ENCODE data around the gene DCAF10.
"Not testable (repeated sequence)": the region's sequence is repeated elsewhere in the genome, so short reads cannot be mapped to it uniquely, and the experiment has no call there.

Gene DCAF10, protein sequence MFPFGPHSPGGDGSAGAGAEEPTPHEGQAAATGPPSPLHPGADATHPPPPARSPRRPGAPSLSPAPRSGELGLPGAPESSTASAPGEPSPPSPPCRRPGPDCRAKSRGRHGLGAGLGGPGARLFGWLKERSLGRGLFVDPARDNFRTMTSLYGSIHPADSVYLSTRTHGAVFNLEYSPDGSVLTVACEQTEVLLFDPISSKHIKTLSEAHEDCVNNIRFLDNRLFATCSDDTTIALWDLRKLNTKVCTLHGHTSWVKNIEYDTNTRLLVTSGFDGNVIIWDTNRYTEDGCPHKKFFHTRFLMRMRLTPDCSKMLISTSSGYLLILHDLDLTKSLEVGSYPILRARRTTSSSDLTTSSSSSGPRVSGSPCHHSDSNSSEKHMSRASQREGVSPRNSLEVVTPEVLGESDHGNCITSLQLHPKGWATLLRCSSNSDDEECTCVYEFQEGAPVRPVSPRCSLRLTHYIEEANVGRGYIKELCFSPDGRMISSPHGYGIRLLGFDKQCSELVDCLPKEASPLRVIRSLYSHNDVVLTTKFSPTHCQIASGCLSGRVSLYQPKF

DNA sequence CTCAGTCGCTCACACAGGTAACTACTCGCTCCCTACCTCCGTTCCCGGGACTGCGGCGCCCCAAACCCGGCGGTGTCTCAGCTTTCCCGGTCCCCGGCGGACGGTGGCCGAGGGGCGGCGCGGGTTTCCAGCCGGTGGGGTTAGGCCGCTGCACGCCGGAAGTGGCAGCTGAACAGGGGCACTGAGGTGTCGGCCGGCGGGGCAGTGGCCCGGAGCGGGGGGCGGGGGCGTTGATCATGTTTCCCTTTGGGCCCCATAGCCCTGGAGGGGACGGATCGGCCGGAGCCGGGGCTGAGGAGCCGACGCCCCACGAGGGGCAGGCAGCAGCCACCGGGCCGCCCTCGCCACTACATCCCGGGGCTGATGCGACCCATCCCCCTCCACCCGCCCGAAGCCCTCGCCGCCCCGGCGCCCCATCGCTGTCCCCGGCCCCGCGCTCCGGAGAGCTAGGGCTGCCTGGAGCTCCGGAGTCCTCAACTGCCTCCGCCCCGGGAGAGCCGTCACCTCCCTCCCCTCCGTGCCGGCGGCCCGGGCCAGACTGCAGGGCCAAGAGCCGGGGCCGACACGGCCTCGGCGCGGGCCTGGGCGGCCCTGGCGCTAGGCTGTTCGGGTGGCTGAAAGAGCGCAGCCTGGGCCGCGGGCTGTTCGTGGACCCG is at the start of gene DCAF10:
TSS of gene DCAF10 (plus strand) at position 167 of the 656 bp plus-strand sequence. CDS start at position 237, 70 bp downstream.
- no peaks in the 10 kb centered on the region for H3K9me3 ChIP-seq (ENCODE audit: control insufficient read depth, insufficient read depth, low read length)
- H3K27ac ChIP-seq (ENCODE audit: low read depth, low read length), result peak within 1 kb of the TSS; percentile 79
- peaks cover 4% of the 10 kb centered on the region; the same call in 1 of the 2 replicates for H3K36me3 ChIP-seq (ENCODE audit: control insufficient read depth, insufficient read depth, low read length)
- peak within 1 kb of the TSS; percentile 99 for H3K4me3 ChIP-seq (ENCODE audit: low read depth, low read length)
- no peaks in the 10 kb centered on the region for H3K27me3 ChIP-seq (ENCODE audit: control insufficient read depth, insufficient read depth, low read length)
- peak within 1 kb of the TSS; percentile 86 for H3K9ac ChIP-seq (ENCODE audit: low read depth, low read length)
- H3K4me1 ChIP-seq (ENCODE audit: control insufficient read depth, insufficient read depth, low read length), result peaks cover 14% of the 10 kb centered on the region

DNA sequence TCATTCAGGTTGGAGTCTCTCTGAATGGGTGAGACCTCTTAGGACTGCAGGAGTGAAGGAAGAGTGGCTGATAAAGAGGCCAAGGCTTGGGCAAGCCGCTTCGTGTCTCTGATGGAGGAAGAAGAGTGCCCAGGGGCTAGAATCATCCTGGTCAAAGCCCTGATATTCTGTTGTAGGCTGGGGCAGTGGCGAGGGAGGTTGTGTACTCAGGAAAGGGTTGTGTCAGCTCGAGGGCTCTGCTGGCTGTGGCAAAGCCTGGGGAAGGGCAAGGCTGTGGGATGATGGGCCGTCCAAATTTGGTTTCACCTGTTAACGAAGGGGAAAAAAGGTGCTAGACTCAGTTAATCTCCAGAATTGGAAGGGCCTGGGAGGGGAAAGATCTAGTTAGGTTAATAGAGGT is 49.4 kb upstream of the DCAF10 start:
- no peak overlapping the region for H3K4me3 ChIP-seq (ENCODE audit: low read depth, low read length)
- no peak overlapping the region for H3K27ac ChIP-seq (ENCODE audit: low read depth, low read length)
- no peak overlapping the region for H3K9ac ChIP-seq (ENCODE audit: low read depth, low read length)
- H3K36me3 ChIP-seq (ENCODE audit: control insufficient read depth, insufficient read depth, low read length), result no peaks in the 10 kb centered on the region
- H3K27me3 ChIP-seq (ENCODE audit: control insufficient read depth, insufficient read depth, low read length), result no peaks in the 10 kb centered on the region
- no peaks in the 10 kb centered on the region for H3K4me1 ChIP-seq (ENCODE audit: control insufficient read depth, insufficient read depth, low read length)
- H3K9me3 ChIP-seq (ENCODE audit: control insufficient read depth, insufficient read depth, low read length), result no peaks in the 10 kb centered on the region

- not testable (repeated sequence) for H3K9me3 ChIP-seq (ENCODE audit: control insufficient read depth, insufficient read depth, low read length); H3K27me3 ChIP-seq (ENCODE audit: control insufficient read depth, insufficient read depth, low read length); H3K4me1 ChIP-seq (ENCODE audit: control insufficient read depth, insufficient read depth, low read length); H3K4me3 ChIP-seq (ENCODE audit: low read depth, low read length); H3K9ac ChIP-seq (ENCODE audit: low read depth, low read length); H3K36me3 ChIP-seq (ENCODE audit: control insufficient read depth, insufficient read depth, low read length); H3K27ac ChIP-seq (ENCODE audit: low read depth, low read length)
Observed at GRCh38 chr9:37751704-37752103, 48.9 kb upstream of the DCAF10 start.

DNA sequence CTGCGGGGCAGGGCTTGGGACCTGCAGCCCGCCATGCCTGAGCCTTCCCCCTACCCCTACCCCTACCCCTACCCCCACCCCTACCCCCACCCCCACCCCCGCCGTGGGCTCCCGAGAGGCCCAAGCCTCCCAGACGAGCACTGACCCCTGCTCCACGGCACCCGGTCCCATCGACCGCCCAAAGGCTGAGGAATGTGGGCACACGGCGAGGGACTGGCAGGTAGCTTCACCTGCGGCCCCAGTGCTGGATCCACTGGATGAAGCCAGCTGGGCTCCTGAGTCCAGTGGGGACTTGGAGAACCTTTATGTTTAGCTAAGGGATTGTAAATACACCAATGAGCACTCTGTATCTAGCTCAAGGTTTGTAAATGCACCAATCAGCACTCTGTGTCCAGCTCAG is 48.5 kb upstream of the DCAF10 start:
- H3K36me3 ChIP-seq (ENCODE audit: control insufficient read depth, insufficient read depth, low read length); H3K27ac ChIP-seq (ENCODE audit: low read depth, low read length); H3K4me1 ChIP-seq (ENCODE audit: control insufficient read depth, insufficient read depth, low read length); H3K9me3 ChIP-seq (ENCODE audit: control insufficient read depth, insufficient read depth, low read length); H3K4me3 ChIP-seq (ENCODE audit: low read depth, low read length); H3K9ac ChIP-seq (ENCODE audit: low read depth, low read length); H3K27me3 ChIP-seq (ENCODE audit: control insufficient read depth, insufficient read depth, low read length): not testable (repeated sequence)

GRCh38 chr9:37752642-37753488 is 47.7 kb upstream of the DCAF10 start:
- Histone ChIP-seq H3K27me3 (ENCODE audit: control insufficient read depth, insufficient read depth, low read length) (no peaks in the 10 kb centered on the region), H3K9ac (ENCODE audit: low read depth, low read length) (no peak overlapping the region), H3K4me1 (ENCODE audit: control insufficient read depth, insufficient read depth, low read length) (no peaks in the 10 kb centered on the region), H3K36me3 (ENCODE audit: control insufficient read depth, insufficient read depth, low read length) (no peaks in the 10 kb centered on the region), H3K4me3 (ENCODE audit: low read depth, low read length) (peak overlapping the region; percentile 89), H3K27ac (ENCODE audit: low read depth, low read length) (no peak overlapping the region), H3K9me3 (ENCODE audit: control insufficient read depth, insufficient read depth, low read length) (no peaks in the 10 kb centered on the region)

- no peaks in the 10 kb centered on the region for H3K27me3 ChIP-seq (ENCODE audit: control insufficient read depth, insufficient read depth, low read length)
- peak within 1 kb of the TSS; percentile 89 for H3K4me3 ChIP-seq (ENCODE audit: low read depth, low read length)
- H3K9me3 ChIP-seq (ENCODE audit: control insufficient read depth, insufficient read depth, low read length), result no peaks in the 10 kb centered on the region
- no peaks in the 10 kb centered on the region for H3K4me1 ChIP-seq (ENCODE audit: control insufficient read depth, insufficient read depth, low read length)
- H3K9ac ChIP-seq (ENCODE audit: low read depth, low read length), result peak within 1 kb of the TSS; percentile 57
- no peaks in the 10 kb centered on the region for H3K36me3 ChIP-seq (ENCODE audit: control insufficient read depth, insufficient read depth, low read length)
- H3K27ac ChIP-seq (ENCODE audit: low read depth, low read length), result no peak within 1 kb of the TSS
Observed at GRCh38 chr9:37753489-37754190, 47.0 kb upstream of the DCAF10 start, which contains the start of gene TRMT10B. Gene TRMT10B, plus strand, starts transcription at chr9:37753805. Its CDS starts 8,127 bp downstream, at chr9:37761932.

DNA sequence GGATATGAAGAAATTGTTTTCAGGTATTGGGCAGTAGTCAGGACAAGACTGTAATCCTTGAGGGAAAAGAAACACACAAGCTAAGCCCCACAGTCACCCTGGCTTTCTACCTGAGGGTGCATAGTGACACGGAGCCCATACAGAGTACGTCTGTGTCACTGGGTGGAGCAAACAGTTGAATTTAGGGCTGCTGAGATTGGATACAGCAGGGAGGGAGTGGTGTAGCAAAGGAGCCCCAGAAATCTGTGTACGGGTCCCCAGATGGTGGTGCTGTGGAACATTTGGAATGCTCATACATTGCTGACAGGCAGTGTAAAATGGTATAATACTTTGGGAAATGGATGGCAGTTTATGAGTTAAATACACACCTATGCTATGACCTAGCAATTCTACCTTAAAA is 41.9 kb upstream of the DCAF10 start:
- H3K9me3 ChIP-seq (ENCODE audit: control insufficient read depth, insufficient read depth, low read length), result no peaks in the 10 kb centered on the region
- H3K9ac ChIP-seq (ENCODE audit: low read depth, low read length), result no peak overlapping the region
- no peaks in the 10 kb centered on the region for H3K4me1 ChIP-seq (ENCODE audit: control insufficient read depth, insufficient read depth, low read length)
- H3K27me3 ChIP-seq (ENCODE audit: control insufficient read depth, insufficient read depth, low read length), result no peaks in the 10 kb centered on the region
- H3K27ac ChIP-seq (ENCODE audit: low read depth, low read length), result no peak overlapping the region
- no peak overlapping the region for H3K4me3 ChIP-seq (ENCODE audit: low read depth, low read length)
- H3K36me3 ChIP-seq (ENCODE audit: control insufficient read depth, insufficient read depth, low read length), result no peaks in the 10 kb centered on the region

DNA sequence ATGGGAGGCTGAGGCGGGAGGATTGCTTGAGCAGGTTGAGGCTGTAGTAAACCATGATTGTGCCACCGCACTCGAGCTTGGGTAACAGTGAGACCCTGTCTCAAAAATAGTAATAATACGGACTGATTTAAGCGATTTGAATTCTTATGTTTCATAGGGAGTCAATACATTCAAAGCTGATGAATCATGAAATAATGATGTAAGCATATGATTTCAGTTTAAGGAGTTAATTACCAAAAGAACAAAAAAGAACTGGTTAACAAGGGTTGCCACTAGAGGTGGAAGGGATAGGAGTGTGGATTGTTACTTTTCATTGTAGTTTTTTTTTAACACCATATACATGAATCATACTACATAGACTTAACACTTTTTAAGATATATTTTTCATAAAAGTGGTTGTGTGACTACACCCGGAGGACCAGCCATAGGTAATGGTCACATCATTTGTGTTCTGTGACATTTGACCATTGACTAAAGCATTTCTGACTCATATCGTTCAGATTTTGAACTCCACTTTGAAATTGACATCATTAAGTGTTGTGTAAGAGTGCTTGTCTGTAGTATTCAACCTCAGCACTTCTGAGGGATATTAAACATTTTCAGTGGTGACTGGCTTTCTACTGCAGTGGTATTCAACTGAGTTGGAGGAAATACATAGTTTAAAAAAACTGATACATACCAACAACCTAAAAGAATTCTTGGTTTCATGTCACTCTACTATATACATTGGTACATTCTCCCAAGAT is 40.0 kb upstream of the DCAF10 start:
- Histone ChIP-seq H3K4me1 (ENCODE audit: control insufficient read depth, insufficient read depth, low read length) (no peaks in the 10 kb centered on the region), H3K36me3 (ENCODE audit: control insufficient read depth, insufficient read depth, low read length) (no peaks in the 10 kb centered on the region), H3K27me3 (ENCODE audit: control insufficient read depth, insufficient read depth, low read length) (no peaks in the 10 kb centered on the region), H3K9me3 (ENCODE audit: control insufficient read depth, insufficient read depth, low read length) (no peaks in the 10 kb centered on the region), H3K9ac (ENCODE audit: low read depth, low read length) (no peak overlapping the region), H3K27ac (ENCODE audit: low read depth, low read length) (no peak overlapping the region), H3K4me3 (ENCODE audit: low read depth, low read length) (no peak overlapping the region)

DNA sequence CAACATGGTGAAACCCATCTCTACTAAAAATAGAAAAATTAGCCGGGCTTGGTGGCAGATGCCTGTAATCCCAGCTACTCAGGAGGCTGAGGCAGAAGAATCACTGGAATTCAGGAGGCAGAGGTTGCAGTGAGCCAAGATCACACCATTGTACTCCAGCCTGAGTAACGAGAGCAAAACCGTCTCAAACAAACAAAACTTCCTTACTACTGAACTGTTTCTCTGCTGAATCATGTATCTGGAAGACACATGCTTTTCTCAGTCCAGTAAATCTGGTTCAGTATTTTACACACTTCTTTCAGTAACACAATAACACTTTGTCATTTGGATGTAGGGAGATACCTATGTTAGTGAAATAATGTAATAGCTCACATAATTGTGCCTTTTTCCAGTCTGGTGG is 39.1 kb upstream of the DCAF10 start:
- H3K27me3 ChIP-seq (ENCODE audit: control insufficient read depth, insufficient read depth, low read length), result no peaks in the 10 kb centered on the region
- no peak overlapping the region for H3K9ac ChIP-seq (ENCODE audit: low read depth, low read length)
- no peaks in the 10 kb centered on the region for H3K4me1 ChIP-seq (ENCODE audit: control insufficient read depth, insufficient read depth, low read length)
- H3K4me3 ChIP-seq (ENCODE audit: low read depth, low read length), result no peak overlapping the region
- H3K27ac ChIP-seq (ENCODE audit: low read depth, low read length), result no peak overlapping the region
- no peaks in the 10 kb centered on the region for H3K36me3 ChIP-seq (ENCODE audit: control insufficient read depth, insufficient read depth, low read length)
- H3K9me3 ChIP-seq (ENCODE audit: control insufficient read depth, insufficient read depth, low read length), result no peaks in the 10 kb centered on the region

DNA sequence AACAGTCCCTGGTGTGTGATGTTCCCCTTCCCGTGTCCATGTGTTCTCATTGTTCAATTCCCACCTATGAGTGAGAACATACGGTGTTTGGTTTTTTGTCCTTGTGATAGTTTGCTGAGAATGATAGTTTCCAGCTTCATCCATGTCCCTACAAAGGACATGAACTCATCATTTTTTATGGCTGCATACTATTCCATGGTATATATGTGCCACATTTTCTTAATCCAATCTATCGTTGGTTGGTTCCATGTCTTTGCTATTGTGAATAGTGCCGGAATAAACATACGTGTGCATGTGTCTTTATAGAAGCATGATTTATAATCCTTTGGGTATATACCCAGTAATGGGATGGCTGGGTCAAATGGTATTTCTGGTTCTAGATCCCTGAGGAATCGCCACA is 35.3 kb upstream of the DCAF10 start:
- H3K4me1 ChIP-seq (ENCODE audit: control insufficient read depth, insufficient read depth, low read length); H3K36me3 ChIP-seq (ENCODE audit: control insufficient read depth, insufficient read depth, low read length); H3K4me3 ChIP-seq (ENCODE audit: low read depth, low read length); H3K27ac ChIP-seq (ENCODE audit: low read depth, low read length); H3K27me3 ChIP-seq (ENCODE audit: control insufficient read depth, insufficient read depth, low read length); H3K9me3 ChIP-seq (ENCODE audit: control insufficient read depth, insufficient read depth, low read length); H3K9ac ChIP-seq (ENCODE audit: low read depth, low read length): not testable (repeated sequence)
